ENCODE data around the gene PLA2G4F.

Gene PLA2G4F

DNA sequence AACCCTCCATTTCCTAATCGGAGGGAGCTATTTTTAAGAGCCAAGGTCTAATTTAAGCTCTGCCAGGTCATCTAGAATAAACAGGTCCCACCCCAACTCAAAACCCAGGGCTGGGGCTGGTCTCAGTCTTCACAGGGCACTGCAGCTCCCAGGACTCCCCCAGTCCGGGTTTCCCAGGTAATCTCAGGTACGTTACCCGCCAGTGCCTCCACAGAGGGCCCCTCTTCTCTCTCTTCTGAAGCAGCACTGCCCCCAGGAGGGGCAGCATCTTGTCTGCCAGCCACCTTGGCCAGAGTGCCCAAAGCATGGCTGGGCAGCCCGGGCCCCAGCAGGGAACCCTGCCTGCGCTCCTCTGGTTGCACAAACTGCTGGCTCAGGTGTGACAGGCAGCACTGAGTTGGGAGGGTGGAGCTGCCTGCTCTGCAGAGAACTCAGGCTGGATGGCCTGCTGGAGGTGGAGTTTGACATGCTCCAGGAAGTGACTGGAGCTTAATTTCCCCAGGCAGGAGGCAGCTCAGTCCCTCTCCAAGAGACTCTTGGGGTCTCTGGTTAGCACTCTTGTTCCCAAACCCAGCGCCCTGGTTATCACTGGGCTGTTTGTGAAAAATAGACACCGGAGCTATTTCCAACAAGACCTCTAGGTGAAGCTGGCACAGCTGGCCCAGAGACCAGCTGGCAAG lies at the start of gene PLA2G4F:
TSS of gene PLA2G4F (minus strand) at position 394 of the 680 bp plus-strand sequence. CDS start at position 307, 87 bp downstream.
- no peak for DNase-seq

DNA sequence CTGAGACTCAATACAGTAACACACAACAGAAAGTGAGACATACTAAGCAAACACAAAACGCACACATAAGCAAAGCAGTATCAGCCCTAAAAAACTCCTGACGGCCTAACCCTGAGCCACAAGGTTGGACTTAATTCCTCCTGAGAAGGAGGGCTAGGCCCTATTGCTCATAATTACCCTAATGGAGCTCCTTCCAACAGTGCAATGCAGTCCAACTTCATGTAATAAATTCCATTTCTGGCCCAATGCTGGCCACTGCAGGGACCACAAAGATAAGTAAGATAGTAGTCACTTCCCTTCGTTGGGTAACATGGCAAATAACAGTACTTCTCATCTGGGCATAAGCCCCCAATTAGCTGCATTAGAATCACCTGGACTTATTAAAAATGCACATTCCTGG lies 47.5 kb upstream of the PLA2G4F start:
- DNase-seq, result no peak

DNA sequence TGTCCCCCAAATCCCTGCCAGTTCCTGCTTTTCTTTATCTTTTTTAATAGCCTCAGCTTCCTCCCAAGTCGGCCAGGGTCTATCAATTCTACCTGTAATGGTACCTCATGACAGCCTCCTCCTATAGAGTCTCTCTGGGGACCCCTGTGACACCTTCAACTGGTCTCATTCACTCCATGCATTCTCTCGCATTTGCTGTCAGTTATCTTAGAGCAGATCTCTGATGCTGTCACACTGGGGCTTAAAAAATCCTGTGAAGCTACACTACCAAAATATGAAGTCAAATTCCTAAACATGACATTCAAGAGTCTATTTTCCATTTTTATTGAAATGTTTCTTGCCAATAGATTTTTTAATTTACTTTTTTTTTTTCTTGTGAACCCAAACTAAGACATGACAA lies 46.2 kb upstream of the PLA2G4F start:
- DNase-seq, result no peak

DNA sequence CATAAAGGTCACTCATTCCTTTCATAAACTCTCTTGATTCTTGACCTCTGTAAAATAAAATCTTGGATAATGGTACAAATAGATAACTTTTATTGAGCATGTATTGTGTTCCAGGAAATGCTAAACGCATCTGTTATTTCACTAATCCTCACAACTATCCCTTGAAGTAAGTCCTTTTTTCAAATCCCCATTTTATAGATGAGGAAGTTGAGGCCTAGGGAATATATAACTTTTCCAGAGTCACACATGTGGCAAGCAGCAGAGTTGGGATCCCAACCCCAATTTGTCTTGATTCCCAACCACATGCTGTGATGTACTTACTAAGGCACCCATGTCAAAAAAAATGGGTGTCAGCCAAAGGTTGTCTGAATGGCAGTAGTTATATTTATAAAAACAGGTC lies 45.4 kb upstream of the PLA2G4F start:
- no peak for DNase-seq

GRCh38 chr15:42199126-42199525 lies 42.7 kb upstream of the PLA2G4F start:
- no peak for DNase-seq

DNA sequence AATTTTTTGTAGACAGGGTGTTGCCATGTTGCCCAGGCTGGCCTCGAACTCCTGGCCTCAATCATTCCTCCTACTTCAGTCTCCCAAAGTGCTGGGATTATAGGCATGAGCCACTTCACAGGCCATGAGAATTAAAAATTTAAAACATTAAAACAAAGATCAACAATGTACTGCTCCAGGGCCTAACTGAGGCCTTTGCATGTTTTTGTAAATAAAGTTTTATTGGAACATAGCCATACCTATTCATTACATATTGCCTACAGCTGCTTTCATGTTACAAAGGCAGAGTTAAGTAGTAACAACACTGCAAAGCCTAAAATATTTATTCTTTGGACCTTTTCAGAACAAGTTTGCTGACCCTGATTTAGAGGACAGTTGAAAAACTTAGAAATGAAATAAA lies 42.1 kb upstream of the PLA2G4F start:
- DNase-seq, result no peak

- peak; percentile 19 for DNase-seq
Observed at GRCh38 chr15:42194513-42194912, 38.1 kb upstream of the PLA2G4F start.

GRCh38 chr15:42193383-42193782 lies 36.9 kb upstream of the PLA2G4F start:
- DNase-seq, result peak; percentile 58

- DNase-seq, result peak; percentile 37
Observed at GRCh38 chr15:42191610-42192346, 35.3 kb upstream of the PLA2G4F start.

- no peak for DNase-seq
Observed at GRCh38 chr15:42190370-42190769, 33.9 kb upstream of the PLA2G4F start.

DNA sequence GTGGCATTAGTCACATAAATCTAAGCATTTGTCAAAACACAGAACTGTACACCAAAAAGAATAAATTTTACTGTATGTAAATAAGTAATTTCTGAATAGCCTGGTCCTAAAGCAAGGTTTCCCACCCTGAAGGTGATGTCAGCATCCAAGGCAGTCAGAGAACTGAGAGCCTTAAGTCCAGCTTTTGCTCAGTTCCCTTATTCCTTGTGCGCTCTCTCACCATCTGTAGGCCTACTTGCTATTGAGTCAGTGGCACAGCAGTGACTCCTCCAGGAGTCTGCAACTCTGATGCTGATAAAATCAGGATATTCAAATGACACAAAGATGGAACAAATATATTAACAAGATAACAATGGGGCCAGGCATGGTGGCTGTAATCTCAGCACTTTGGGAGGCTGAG lies 29.4 kb upstream of the PLA2G4F start:
- no peak for DNase-seq

- DNase-seq, result no peak
Observed at GRCh38 chr15:42184736-42185135, 28.3 kb upstream of the PLA2G4F start.

DNA sequence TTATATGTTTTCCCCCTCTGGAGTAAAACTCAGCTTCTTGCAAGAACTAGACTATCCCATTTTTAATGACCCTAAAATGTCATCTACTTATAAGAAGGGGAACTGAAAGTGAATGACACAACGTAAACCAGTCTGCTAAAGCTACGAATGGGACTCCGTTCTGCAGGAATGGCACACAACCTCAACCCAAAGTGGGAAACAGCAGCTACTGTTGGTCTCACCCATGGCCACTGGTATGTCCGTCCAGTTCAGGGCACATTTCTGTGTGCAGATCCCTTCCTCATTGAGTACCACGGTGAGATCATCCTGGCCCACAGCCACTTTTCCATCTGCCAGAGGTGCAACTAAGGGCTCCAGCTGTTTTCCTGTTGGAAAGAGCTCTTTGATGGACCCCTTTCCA lies 27.9 kb upstream of the PLA2G4F start:
- DNase-seq, result no peak

DNA sequence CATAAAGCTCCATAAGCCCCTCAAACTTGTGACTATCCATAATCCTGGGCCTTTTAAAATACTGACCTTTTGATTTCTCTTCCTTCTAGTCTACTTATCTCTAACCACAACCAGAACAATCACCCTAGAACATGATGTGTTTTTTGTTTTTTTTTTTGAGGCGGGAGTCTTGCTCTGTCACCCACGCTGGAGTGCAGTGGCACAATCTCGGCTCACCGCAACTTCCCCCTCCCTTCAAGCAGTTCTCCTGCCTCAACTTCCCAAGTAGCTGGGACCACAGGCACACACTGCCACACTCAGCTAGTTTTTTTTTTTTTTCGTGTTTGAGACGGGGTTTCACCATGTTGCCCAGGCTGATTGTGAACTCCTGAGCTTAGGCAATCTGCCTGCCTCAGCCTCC lies 26.5 kb upstream of the PLA2G4F start:
- DNase-seq, result no peak

DNA sequence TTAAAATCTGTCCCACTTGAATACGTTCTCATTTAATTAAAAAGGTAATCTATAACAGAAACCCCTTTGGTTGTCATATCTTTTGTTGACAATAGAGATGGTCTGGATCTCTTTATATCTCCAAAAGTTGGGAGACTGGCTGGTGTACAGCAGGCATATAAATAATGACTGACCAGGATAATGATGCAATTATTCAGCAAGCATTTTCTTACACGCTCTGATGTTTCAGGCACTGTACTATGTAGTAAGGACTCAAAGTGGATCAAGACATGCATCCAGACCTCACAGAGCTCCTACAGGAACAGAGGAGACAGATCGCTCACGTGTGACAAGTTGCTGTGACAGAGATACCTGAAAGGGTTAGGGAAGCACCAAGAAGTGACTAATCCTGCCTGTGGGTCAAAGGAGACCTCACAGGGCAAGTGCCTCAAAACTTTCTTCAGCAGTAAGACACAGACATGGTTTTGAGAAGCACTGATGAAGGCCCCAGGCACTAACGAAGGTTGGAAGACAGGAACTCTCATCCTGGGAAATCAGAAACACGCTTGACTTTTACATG lies 26.0 kb upstream of the PLA2G4F start:
- no peak for DNase-seq

- no peak for DNase-seq
Observed at GRCh38 chr15:42178056-42178455, 21.6 kb upstream of the PLA2G4F start.

DNA sequence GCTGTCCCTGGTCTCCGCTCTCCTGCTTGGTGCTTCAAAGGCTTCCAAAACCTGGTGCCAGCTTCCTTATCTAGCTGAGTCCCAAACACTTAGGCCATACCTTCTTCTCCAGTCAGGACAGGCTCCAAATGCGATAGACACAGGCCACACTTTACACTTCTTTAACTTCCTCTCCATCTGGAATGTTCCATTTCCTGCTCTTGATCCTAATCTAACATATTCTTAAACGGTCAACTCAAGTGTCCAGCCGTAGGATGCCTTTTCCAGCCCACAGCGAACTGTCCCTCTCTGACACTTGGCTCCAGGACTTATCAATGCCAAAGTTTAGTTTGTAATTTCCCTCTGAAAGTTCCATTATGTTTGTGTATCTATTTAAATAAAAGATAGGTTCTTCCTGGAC lies 19.2 kb upstream of the PLA2G4F start:
- DNase-seq, result no peak

DNA sequence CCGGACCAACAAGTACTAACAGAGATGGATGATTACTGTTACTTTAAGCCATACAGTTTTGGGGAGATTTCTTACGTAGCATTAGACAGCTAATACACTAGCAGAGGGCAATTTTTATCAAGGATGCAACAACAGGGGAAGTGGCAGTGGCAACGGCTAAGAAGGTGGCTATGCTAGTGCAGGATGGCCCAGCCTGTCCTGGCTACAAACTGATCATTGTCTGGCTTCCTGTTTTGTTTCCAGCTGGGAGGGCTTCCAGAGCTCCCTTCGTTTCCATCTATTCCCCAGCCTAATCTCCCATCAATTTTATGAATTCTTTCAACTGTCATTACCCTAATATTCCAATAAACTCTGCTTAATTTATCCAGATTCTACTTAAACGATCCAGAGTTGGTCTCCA lies 16.0 kb upstream of the PLA2G4F start:
- DNase-seq, result no peak

GRCh38 chr15:42171795-42172194 lies 15.4 kb upstream of the PLA2G4F start:
- no peak for DNase-seq

GRCh38 chr15:42171122-42171521 lies 14.7 kb upstream of the PLA2G4F start:
- DNase-seq, result peak; percentile 9

GRCh38 chr15:42166225-42166940 lies 9.9 kb upstream of the PLA2G4F start:
- DNase-seq, result no peak

DNA sequence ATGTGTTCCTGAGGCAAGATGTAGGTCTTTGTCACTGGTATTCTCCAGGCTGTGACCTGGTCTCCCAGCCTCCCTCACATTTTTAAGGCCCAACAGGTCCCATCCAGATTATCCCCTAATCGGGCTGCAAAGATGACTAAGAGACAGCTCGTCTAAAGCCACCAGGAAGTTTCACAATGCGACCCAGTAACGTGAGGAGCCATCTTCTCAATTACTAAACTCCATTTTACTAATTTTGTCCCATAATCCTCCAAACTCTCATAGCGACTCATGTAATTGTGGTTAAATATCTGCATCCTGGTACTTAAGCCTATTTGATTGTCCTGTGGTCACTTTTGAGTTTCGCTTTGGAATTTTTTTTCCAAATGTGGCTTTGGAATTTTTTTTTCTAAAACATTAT lies 8.7 kb upstream of the PLA2G4F start:
- DNase-seq, result no peak

DNA sequence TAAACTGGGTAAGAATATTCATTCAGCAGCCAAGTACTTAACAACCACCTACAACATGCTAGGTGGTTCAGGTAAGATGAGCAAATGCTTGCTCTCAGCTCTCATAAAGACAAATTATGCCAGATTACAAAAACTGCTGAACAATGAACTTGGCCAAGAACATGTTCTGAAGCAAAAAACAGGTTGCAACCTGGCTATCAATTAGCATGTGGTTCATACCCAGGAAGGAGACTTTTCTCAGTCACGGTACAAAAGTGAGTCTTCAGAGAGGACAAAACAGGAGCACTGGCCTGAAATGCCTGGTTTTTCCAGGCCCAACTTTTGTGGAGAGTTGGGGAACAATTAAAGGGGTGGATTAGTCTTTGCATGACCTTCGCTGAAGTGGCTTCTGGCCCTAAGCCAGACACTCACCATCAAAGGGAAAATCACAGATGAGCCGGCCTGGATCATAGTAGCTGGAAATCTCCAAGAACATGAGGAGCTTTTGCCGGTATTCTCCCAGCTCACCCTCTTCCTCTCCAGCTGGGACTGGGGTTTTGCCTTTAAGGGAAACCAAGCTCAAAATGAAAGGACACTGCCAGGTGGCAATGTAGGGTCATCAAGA lies 7.6 kb upstream of the PLA2G4F start:
- DNase-seq, result no peak

All from activated CD4-positive, alpha-beta T cell treated with anti-CD3 and anti-CD28 coated beads, Interleukin-2, amount 50 U/mL, for 16 hours (primary cell).